Measurements from ENCODE around the gene BTBD6.

Gene BTBD6

DNA sequence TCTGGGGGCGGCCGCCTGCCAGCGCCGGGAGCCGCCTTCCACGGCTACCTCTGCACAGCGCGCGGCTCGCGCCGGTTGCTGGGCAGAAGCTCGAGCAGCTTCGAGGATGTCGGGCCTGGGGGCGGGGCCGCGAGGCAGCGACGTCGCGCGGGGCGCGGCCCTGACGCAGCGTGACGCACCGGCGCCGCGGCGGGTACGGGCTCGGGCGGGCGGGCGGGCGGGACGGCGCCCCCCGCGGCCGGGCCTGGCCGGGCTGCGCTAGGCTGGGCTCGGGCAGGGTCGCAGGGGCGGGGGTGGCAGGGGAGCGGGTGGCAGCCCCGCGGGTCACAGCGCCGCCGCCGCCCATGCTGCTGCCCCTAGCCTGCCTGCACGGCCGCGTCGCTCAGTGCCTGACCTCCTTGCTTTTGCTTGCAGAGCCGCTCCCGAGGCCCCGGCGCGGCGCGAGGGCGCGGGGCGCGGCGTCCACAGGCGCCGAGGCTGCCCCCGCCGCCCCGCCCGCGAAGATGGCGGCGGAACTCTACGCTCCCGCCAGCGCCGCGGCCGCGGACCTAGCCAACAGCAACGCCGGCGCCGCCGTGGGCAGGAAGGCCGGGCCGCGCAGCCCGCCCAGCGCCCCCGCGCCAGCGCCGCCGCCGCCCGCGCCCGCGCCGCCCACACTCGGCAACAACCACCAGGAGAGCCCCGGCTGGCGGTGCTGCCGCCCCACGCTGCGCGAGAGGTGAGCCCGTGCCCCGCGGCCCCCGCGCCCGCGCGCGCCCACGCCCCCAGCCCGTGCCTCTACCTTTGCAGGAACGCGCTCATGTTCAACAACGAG, at the start of gene BTBD6:
TSS of gene BTBD6 (plus strand) at position 166 of the 814 bp plus-strand sequence. CDS start at position 345, 179 bp downstream.
- DNase-seq: peak; percentile 16

GRCh38 chr14:105198588-105198987, 49.7 kb upstream of the BTBD6 start:
- no peak for DNase-seq

- DNase-seq: no peak
Observed at GRCh38 chr14:105199093-105199492, 49.2 kb upstream of the BTBD6 start.

DNA sequence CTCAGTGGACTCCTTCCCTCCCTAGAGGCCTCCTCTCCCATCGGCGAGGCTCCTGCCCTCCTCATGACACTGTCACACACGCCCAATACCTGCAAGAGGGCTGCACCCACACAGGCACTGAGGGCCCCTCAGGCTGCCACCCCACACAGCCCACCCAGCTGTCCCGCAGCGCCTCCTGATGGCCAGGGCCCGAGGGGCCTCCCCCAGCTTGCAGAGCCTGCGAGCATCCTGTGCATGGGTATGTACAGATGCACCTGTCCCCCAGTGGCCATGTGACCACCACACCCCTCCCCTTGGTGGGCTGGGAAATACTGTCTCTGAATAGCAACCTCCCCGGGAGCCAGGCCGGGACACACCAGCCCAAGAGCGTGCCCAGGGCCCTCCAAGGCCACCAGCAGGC, 48.3 kb upstream of the BTBD6 start:
- no peak for DNase-seq

DNA sequence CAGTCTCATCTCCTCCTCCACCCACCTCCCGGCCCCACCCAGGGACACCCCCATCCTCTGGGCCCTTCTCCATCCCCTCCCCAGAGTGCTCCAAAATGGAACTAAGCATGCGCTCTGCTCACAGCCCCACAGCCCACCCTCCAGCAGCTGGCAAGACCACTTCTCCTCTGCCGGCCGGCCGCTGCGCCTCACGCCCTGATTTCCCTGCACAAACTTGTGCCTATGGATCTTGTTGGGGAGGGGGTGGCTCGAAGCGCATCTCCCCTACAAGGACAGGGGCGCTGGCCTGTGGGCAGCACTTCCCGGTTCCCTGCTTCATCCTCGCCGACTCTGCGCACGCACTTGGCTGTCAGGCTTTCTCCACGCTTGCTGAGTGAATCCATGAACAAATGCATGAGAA, 47.7 kb upstream of the BTBD6 start:
- DNase-seq: no peak

- no peak for DNase-seq
Observed at GRCh38 chr14:105201156-105201924, 47.0 kb upstream of the BTBD6 start.

DNA sequence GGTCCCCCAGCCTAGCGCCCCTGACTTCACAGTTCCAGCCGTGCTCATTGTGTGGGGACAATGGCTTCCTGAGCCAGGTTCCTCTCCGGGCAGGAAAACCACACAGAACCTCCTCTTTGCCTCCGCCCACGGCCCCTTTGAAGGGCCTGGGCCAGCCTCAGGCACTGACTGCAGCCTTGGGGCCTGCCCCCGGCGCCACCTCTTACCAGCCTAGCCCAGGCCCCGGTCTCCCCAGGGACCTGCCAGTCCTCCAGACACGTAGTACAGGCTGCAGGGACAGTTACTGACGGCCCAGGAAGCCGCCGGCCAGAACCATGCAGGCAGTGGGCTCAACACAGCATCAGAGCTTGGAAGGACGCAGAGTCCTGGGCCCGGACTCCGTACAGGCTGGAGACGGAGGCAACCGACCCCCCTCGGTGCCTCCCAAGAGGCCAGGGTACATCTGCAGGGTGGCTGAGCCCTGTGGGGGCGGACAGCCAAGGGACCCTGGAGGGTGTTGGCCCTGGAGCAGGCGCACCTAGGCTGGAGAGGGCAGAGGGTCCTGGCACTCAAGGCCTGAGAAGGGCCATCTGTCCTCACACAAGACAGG, 46.3 kb upstream of the BTBD6 start:
- DNase-seq: no peak

GRCh38 chr14:105203057-105203531, 45.2 kb upstream of the BTBD6 start:
- DNase-seq: peak; percentile 95

DNA sequence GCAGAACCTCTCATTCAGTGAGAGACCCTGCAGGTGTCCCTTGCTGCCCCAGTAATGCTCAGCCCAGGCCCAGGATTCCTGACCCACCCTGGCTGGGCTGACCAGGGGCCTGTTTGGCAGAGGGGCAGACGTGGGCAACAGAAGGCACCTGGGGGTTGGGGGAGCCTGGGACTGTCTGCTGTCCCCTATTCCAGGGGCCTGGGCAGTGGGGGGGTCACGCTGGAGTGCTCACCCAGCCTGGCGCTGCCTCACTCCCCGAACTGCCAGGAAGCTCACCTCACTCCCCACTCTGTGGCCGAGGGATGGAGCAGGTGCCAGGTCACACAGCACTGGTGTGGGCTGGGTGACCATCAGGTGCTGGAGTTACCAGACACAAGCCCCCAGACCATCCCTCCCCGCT, 44.6 kb upstream of the BTBD6 start:
- DNase-seq: no peak

DNA sequence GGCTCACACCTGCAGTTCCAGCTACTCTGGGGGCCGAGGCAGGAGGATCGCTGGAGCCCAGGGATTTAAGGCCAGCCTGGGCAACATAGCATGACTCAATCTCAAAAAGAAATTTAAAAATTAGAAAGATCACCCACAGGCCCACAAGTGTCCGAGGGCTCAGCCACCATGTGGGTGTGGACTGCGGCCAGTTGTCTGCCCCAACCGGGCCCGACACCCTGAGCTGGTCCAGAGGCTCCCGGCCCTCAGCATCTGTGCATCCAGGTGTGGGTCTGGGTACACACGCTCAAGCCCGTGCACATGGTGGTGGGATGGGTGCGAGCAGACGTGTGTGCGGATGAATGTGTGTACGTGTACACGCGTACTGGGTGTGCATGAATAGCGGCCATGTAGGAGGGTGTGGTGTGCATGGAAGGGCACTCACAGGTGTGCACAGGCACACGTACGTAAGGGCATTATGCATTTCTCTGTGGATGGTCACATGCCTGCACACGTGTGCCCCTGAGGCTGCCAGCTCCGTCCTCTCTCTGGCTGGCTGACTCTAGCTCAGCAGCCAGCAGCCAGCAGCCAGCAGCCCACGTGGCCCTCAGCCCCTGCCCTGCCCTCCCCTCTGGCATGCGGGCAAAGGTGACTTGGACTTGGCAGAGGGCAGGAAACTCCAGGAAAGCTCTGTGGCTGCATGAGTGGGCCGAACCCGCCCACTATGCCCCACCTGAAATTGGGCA, 44.0 kb upstream of the BTBD6 start:
- no peak for DNase-seq

- no peak for DNase-seq
Observed at GRCh38 chr14:105204931-105205672, 43.2 kb upstream of the BTBD6 start.

- DNase-seq: no peak
Observed at GRCh38 chr14:105205673-105206208, 42.6 kb upstream of the BTBD6 start.

GRCh38 chr14:105206873-105207272, 41.5 kb upstream of the BTBD6 start:
- DNase-seq: no peak

DNA sequence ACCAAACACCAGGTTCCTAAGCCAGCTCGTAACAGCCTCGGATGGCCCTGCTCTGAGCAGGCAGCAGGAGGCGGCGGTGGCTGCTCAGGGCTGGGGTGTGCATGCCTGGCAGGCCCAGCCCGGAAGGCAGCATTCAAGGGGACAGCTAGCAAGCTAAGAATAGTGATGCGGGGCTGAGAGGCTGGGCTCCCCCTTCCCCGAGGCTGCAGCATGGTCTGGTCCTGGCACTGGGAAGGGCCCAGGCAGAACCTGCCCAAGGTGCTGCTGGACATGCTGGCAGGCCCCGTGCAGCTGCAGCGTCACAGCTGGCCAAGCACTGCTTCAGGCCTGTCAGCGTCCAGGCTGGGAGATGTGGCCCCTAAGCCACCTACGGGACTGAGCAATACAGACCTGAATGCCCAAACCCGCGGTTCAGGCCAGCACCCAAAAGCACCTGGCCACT, 40.9 kb upstream of the BTBD6 start:
- DNase-seq: no peak

GRCh38 chr14:105207996-105208737, 40.2 kb upstream of the BTBD6 start:
- DNase-seq: no peak

DNA sequence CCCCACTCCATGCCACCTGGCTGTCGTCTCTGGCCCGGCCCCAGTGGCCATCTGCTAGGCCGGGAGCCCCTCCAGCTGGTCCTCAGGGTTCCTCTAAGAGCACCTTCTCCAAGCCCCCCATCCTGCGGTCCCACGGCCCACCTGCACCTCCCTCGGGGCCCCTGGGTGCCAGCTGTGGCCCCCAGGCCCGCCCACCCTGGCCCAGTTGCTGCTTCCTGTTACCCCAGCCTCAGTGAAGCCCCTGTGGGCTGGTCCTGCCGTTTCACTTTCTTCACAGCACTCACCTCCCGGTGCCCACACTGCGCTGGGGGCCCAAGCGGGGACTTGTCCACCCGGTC, 39.6 kb upstream of the BTBD6 start:
- DNase-seq: no peak

- no peak for DNase-seq
Observed at GRCh38 chr14:105209091-105209490, 39.2 kb upstream of the BTBD6 start.

DNA sequence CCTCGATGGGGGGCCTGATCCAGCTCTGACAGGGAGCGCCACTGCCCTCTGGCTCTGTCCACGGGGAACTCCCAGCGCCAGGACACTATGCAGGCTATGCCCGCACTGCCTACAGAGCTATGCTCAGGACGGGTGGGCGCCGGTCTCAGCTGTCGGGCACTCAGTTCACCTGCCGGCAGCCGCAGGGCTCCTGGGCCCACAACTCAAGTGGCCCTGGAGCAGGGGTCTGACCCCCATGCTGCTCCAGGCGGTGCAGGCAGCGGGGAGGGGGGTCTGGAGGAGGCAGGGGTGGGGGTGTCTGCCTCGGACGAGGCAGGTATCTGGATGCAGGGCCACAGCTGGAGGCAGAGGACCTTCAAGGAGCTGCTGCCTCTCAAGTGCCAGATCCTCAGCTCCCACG, 38.7 kb upstream of the BTBD6 start:
- DNase-seq: no peak

DNA sequence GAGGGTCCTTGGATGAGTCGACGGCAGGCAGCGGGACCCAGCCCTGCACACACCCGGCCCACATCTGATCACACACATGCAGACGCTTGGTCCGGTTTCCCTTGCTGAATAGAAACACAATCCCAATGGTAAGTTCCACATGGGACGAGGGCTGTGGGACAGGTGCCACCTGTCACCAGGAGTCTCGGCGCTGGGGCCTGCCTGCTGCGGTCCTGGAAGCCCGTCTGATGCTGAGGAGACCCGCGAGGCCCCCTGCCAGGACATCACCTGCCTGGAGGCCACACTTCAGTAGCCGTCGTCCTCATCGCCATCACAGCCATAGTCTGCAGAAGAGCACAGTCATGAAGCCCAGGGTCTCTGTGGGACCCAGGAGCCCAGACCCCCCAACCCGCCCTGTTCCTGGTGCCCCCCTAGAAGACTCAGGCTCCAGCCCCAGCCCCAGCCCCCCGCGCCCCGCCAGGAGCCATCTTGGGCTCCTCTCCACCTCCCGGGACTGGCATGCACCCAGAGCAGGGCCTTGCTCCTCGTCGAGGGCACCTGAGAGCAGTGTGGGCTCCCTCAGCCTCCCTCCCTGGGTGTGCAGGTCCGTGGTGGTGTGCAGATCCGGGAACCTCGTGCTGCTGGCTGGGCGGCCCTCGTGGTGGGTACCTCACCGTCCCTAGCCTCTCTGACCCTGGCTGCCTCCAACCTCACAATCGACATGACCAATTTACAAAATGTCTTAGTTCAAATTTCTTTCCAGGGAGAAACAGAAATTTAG, 37.9 kb upstream of the BTBD6 start:
- DNase-seq: no peak

DNA sequence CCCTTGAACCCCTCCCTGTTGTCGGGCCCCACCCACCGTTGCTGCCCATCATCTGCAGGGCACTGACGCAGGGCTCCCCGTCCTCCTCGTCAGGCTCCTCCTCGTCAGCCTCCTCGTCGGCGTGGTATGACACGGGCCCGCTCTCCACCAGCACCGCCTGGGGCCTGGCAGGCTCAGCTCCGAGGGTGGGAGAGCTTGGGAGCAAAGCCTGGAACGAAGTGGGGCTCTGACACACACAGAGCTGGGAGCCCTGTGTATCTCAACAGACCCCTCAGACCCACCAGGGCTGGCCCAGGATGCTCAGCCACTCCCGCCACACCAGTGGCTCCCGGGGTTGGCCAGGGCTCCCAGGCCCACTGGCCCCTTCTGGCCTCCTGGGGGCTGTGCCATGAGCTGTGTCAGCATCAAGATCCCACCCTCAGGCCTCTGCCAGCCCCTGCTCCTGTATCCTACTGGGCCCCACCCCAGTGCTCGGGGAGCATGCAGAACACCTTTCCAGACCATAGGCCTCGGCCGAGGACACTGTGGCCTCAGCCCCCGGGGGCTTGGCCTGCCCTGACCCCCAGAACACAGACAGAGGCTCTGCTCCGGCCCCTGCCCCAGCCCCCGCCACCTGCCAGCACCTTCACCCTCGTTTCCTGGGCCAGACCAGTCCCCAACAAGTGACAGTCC, 37.1 kb upstream of the BTBD6 start:
- DNase-seq: no peak

All from NCI-H1694 treated with DMSO at 0.1 percent for 48 hours (cell line).